Head of caudate nucleus (tissue), 42 donors: ENCODE results near the gene PLPP3.

Source experiments
- DNase-seq, 42 donors: peaks; one replicate each; pipeline versions ENCODE4 v3.0.0 to v3.0.0-alpha.2; 2020 to 2021; ENCODE audit warnings: mixed read lengths in 7 of 42
- intact Hi-C: fragments of 100-400 bp; cut with DNase I; formaldehyde crosslinking; loops from one replicate; pipeline ENCODE4 v1.15.0; 2022

The PLPP3 gene

DNA sequence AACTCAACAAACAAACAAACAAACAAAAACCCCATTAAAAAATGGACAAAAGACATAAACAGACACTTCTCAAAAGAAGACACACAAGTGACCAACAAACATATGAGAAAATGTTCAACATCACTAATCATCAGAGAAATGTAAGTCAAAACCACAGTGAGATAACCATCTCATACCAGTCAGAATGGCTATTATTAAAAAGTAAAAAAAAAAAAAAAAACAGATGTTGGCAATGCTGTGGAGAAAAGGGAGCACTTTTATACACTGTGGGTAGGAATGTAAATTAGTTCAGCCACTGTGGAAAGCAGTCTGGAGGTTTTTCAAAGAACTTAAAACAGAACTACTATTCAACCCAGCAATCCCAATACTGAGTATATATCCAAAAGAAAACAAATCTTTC, 94.7 kb downstream of the PLPP3 start:
- intact Hi-C loops: no loop called here
- no peak for DNase-seq

DNA sequence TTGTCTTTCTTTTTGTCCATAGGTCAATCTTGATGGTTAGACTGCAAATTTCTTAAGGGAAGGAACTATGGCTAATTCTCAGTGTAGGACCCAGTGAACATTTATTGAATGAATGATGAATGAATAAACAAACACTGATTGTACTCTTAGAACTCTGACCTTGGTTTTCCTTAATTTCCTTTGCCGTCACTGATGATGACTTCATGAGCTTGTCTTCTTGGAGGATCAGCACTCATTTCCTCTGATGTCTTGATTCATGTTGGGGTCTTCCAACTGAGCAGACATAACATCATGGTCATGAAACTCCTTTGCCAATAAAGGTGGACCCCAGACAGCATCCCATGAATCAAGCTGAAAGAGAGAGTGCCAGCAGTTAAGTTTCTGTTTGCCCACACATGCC, 96.3 kb downstream of the PLPP3 start:
- no peak for DNase-seq
- intact Hi-C loops: no loop called here

DNA sequence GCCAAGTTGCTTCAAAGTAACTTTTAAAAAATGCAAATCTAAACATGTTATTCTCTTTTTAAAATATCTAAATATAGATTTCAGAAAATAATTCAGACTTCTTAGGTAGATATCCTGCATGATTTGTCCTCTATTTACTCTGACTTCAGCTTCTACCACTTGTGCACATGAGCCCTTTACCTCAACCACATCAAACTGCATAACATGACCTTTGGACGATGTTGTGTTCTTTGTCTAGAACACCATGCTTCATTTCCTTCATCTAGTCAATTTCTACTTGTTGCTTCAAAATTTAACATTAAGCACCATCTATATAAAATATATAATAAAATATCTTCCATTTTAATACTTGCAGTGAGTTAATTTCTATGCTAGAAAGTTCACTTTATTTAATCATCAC, 96.9 kb downstream of the PLPP3 start:
- DNase-seq: no peak
- intact Hi-C loops: no loop called here

DNA sequence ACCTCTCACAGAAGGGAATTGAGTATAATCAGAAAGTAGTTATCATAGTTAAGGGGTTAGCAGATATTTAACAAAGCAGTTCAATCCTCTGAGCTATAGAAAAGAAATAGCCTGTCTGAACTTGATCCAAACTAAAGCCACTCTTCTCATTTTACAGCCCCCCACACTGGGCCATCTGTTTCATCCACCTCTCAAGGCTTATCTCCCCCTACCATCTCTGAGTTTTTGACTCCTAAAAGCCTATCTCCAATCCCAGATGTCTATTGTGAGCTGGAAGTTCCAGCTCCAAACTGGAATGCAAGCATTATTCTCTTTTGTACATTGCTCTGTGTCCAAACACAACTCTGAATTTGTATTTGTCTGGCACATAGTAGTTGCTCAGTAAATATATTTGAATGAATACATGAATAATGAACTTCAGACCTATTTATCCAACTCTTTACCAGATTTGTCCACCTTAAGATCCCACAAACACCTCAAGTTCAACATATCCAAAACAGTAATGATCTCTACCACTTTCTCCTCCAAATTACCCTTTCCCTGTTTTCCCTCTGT, 98.1 kb downstream of the PLPP3 start:
- DNase-seq: no peak
- intact Hi-C loops: no loop called here

DNA sequence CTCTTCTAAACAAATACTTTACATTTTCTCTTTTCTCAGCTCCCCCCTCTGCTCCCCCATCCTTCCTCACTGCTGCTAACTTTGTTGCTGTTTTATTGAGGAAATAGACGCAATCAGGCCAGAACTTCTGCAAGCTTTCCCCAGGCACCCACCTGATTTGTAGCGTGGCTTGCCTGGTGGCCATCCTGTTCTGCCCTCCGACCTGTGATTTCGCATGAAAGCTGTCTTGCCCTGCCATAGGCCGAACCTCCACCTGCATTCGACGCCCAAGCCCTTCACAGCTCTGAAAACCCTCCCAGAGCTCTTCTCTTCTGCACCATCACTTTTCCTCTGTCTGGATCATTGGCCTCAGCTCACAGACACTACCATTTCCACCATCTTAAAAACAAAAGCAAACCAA, 100.6 kb downstream of the PLPP3 start:
- intact Hi-C loops: loop anchor here (10.0 kb wide), 1 partner anchor 96 kb away; the partner anchor contains the start of gene PLPP3

DNA sequence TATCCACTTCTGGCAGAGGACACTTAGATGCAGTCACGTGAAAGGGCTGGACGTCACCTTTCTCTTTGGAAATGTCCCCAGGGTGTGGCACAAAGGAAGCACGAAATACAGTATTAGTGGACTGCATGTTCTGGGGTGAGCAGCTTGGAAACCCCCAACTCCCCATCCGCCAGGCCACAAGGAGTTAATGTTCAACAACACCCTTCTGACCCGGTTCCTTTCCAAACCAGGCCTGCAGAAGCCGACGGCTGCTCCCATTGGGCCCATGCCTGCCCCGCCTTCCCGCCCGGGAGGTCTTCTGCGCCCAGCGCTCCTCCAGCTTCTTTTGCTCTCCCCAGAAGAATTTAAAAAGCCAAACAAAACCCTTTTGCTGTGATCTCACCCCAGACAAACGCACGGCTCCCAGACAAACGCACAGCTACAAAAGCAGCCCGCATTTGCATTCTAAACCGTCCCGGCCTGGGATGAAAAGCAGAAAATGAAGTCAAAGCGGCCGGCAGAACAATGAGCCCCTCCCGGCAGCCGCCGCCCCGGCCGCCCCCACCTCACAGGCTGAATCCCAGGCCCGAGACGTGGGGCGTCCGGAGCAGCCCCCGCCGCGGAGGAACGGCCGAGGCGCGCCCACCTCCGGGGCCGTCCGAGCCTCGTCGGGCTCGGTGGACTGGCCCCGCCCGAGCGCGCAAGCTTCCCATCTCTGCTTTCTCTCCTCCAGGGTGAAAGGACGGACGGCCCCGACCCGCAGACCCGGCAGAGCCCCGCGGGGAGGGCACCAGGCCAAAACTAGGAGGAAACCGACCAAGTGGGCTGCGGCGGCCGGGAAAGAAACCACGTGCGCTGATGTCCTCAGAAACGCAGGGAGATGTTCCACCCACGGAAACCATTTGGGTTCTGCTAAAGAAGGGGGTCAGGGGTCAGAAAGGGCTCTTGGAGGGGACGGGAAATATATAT, 101.9 kb downstream of the PLPP3 start:
- intact Hi-C loops: loop anchor here (10.0 kb wide), 1 partner anchor 97 kb away; the partner anchor contains the start of gene PLPP3
- peak; percentile 30 to 85 (median 72) for DNase-seq

More for the DNA sequence above, 100.6 kb downstream of the PLPP3 start:
- DNase-seq: no peak

DNA sequence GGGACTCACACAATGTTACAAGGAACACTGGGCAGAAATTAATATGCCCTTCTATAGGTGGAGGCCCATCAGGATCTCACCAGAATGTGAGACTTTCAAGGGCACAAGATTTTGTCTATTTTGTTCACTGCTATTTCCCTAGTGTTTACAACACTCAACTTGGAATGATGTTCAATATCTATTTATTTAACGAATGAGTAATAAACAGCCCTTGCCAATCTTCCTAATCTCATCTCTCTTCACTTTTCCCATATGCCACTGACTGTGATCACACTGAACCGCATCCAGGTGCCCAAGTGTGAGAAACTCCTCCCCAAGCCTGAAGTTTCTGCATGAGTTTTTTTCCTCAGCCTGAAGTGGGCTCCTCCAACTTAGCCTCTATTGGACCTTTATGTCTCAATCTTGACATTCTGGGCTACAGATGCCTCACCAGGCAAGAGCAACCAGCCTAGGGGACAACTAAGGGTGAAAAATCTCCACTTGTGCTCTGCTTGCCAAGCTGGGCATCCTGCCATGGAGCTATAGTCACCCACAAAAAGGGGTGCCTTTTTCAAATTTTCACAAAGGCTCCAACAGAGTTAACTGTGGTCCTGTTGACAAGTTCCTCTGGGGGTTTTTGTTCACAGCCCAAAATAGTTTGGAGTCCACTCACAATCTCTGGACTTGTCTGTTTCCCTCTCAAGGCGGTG, 105.6 kb downstream of the PLPP3 start:
- peak in 30 of 42 donors; percentile 4 to 74 (median 41) for DNase-seq
- intact Hi-C loops: loop anchor here (10.0 kb wide), 1 partner anchor 101 kb away; the partner anchor contains the start of gene PLPP3

DNA sequence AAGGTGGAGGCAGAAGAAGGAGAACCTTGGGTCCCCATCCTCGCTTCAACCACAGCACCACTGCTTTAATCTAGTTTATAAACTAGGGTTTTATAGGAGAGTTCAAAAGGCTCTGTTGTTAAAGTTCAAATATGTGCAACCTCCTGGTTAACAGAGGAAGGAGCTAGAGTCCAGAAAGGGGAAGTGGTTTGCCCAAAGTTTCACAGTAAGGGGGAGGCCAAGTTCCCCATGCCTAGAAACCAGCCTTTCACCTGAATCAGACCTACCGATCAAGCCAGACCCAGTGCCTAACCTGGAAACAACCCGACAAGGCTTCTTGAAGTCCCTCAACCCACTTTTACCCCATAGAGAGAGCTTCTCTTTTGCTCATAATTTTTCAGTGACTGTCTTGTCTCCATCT, 106.5 kb downstream of the PLPP3 start:
- intact Hi-C loops: loop anchor here (10.0 kb wide), 1 partner anchor 102 kb away; the partner anchor contains the start of gene PLPP3
- DNase-seq: no peak

DNA sequence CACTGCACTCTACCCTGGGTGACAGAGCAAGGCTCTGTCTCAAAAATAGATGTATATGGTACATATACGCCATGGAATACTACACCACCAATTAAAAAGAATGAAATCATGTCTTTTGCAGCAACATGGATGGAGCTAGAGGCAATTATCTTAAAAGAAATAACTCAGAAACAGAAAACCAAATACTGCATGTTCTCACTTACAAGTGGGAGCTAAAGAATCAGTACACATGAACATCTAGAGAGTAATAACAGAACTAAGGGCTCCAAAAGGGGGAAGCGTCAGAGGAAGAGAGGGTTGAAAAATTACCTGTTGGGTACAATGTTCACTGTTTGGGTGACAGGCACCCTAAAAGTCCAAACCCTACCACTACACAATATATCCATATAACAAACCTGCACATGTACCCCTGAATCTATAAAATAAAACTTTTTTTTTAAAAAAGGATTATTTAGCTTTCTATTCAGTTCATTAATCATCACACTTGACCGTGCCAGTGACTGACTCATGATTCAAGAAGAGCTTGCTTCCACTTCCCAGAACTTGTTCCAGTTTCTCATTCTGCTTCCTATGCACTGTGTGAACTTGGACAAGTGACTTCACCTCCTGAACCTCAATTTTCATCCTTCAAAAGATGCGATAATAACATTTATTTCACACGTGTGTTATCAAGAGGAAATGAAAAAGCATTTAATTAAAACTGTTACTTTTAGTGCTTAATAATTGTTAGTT, 109.6 kb downstream of the PLPP3 start:
- intact Hi-C loops: loop anchor here (10.0 kb wide), 1 partner anchor 105 kb away; the partner anchor contains the start of gene PLPP3

DNA sequence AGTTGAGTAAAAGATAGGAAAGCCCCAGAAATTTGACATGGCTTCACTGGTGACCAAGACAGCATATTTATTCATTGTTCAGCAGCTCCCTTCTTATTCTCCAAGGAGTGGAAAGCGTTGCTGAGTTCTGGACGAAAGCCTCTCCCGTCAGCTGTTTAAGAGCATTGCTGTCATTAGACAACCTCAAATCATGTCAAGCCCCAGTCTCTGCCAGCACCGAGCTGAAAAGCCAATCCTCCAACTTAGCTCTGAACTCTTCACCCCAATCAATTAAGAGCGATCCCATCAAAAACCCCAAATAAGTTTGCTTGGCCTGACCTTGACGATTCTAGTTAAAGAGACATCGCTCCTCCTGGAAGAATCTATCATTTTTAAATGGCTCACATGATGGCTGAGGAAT, 110.8 kb downstream of the PLPP3 start:
- intact Hi-C loops: no loop called here
- DNase-seq: no peak

More for the DNA sequence above, 109.6 kb downstream of the PLPP3 start:
- peak in 2 of 42 donors; percentile 16 to 67 for DNase-seq

DNA sequence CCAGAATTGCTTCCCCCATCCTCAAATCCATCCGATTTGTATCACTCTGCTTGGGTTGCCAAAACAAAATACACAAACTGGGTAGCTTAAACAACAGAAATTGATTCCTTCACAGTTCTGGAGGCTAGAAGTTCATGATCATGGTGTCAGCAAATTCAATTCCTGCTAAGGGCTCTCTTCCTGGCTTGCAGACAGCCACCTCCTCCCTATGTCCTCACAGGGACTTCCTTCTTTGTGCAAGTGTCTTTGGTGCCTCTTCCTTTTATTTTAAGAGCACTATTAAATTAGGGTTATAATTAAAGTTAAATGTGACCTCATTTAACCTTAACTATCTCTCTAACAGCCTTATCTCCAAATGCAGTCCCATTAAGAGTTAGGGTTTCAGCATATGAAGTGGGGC, 112.8 kb downstream of the PLPP3 start:
- DNase-seq: no peak
- intact Hi-C loops: no loop called here

DNA sequence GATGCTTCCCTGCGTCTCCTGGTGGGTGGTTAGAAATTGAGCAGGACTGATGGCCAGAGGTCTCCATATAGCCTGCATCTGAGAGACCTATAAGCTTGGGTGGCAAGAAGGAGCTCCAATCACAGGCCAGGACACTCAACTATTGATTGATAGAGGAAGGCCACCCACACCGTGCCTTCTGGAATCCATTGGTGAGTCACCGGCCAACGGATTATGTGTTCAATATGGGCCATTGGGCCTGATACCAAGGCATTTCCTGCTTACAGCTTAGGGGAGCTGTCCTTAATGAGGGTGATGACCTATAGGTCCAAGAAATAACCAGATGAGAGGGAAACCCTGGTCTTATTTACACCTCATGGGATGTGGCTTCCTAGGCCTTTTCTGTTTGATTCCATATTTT, 115.1 kb downstream of the PLPP3 start:
- intact Hi-C loops: no loop called here
- no peak for DNase-seq

DNA sequence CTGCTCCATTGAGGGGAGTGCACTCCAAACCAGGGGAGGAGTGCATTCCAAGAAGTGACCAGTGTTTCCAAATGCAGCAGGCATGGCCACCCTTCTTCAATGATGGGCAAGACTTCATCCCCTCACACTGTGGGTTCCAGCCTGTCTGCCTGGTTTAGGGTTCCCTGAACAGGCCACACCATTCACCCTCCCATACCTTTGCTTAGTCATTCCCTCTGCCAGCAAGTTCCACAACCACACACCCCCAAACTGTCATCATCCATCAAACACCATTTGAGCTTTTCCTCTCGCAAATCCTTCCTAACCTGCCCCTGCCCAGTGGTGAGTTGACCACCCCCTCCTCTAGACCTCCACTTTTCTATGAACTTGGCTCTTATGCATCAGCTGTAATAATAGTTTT, 116.0 kb downstream of the PLPP3 start:
- intact Hi-C loops: no loop called here
- DNase-seq: no peak

DNA sequence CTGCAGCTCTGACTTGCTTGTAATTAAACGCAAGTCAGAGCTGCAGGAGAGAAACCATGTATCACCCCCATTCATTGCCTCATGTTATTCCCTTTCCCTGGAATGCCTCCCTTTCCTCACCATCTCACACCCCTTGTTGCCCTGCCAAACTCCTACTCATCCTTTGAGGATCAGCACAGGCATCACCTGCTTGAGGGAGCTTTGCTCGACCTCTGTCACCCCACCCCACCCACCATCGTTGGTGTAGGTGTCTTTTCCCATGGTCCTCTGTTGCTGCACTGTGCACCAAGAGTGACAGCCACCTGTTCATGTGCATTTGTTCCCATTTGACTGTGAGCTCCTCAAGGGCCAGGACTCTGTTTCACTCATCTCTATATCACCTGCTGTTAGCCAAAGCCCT, 117.2 kb downstream of the PLPP3 start:
- DNase-seq: no peak
- intact Hi-C loops: no loop called here

DNA sequence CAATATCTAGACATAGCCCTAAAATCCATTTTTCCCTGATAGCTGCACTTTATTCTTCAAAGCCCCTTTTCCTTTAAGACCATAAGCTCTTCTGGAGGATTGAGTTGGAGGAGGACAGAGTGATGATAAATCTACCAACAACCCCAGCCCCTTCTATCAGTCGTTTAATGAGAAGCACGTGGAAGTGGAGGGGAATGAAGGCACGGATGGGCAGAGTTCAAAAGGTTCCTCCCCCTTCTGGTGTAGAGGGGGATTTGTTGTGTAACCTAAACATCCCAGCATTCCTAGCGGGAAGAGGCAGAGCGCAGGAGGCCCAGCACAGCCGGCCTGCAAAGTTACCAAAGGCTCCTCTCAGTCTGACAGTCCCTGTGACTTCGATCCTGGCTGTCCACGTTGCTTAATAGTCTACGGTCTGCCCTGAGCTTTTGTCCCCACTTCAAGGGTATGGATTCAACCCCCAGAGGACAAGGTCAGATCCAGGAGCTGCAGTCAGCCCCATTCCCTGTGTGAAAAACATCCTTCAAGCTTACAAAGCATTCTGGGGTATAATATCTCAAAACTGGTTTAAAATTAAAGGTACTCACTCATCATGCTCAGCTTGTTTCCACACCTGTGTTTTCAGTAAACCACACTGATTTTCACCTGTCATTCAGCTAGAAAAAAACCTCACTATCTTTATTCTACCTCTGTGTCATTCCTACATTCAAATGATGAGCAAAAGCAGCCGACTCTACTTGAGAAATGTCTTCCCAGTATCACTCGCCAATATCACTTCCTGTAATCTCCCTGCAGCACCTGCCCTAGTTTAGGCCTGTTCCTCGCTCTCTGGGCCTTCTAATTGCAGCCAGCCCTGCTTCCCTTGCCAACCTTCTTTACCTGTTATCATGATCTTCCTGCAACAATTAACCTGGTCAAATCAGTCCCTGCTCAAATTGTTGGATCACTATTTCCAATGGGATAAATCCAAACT, 117.9 kb downstream of the PLPP3 start:
- no peak for DNase-seq

DNA sequence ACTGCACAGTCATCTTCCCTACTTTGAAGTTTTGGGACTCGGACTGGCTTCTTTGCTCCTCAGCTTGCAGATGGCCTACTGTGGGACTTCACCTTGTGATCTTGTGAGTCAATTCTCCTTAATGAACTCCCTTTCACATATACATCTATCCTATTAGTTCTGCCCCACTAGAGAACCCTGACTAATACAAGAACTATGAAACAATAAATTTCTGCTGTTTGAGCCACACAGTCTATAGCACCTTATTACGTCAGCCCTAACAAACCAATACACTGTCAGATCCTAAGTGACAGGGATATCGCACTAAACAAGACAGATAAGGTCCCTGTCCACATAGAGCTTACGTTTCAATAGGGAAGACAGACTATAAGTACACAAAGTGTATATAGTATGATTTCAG, 120.1 kb downstream of the PLPP3 start:
- no peak for DNase-seq
- intact Hi-C loops: no loop called here

More for the DNA sequence above, 117.9 kb downstream of the PLPP3 start:
- intact Hi-C loops: no loop called here

DNA sequence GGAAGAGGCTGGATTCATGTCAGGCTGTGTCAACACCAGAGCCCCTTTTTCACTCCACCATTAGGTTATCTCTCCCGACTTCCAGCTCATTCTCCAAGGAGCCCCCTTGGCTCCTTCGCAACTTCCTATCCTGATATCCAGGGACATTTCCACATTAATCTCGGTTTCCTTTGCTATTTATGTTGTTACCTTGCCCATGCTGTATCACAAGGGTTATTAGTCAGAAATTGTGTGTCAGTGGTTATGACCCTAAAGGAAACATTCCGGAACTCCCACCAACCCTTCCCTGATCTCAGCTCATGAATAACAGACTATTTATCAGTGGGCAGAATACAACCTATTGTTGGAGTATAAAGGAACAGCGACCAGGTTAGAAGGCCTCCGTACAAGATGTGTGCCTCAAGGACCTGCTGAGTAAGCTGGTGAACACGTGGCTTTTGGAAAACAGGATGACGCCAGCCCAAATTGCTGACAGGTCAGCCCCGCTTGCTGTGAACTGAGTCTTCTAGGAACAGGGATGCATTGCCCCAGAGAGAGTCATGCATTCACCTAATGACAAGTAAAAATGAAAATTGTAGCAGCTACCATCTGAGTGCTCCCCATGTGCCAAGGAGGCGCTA, 121.5 kb downstream of the PLPP3 start:
- peak in 1 of 42 donors; percentile 6 for DNase-seq
- intact Hi-C loops: no loop called here
